ENCODE results near the gene MED9. TPM values are rescaled to one million over a fixed set of nuclear protein-coding genes. Genes with fewer than 3 reads are reported as not detected.
"Not testable (repeated sequence)": the region's sequence is repeated elsewhere in the genome, so short reads cannot be mapped to it uniquely, and the experiment has no call there.

MED9 gene
- total RNA-seq, 2 donors from 2014 or later, result 18.4 to 20.5 TPM

DNA sequence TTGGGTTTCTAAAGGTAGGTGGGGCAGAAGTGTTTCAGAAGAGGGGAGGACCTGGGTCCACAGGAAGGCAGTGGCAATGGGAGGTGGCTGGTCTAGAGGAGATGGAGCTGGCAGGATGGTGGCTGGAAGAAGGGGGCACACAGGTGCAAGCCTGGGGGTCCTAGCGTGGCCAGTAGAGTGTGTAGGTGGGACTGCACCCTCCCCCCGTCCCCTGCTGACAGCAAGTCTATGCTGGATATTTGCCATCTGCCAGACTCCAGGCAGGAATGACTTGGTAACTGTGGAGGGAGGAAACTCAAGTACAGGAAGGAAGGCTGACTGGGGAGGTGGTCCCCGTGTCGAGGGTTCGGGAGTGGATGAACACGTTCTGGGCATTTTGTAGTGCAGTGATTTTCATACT lies 8.6 kb downstream of the MED9 start:
- Mint-ChIP-seq H3K27me3 (ENCODE audit: insufficient read depth) (no peaks in the 10 kb centered on the region), H3K27ac (no peak overlapping the region), H3K4me1 (no peaks in the 10 kb centered on the region), H3K36me3 (ENCODE audit: low read depth) (peaks cover 62% of the 10 kb centered on the region), H3K4me3 (no peak overlapping the region), H3K9me3 (peaks cover 7% of the 10 kb centered on the region)
- peaks cover 45% of the 10 kb centered on the region for H3K36me3 ChIP-seq (ENCODE audit: control insufficient read depth, insufficient read depth, low read length)
- H3K4me1 ChIP-seq (ENCODE audit: control insufficient read depth, insufficient read depth, low read length), result no peaks in the 10 kb centered on the region
- WGBS, 2 experiments (ENCODE audit: insufficient coverage in 1 of 2, insufficient read length in 1 of 2), result 94 to 98% methylated on average over 5 to 6 of the region's 6 CpGs
- H3K9ac ChIP-seq (ENCODE audit: extremely low read depth, low read length, poor library complexity, severe bottlenecking), result no peak overlapping the region
- H3K4me3 ChIP-seq (ENCODE audit: low read length), result no peak overlapping the region
- H3K27me3 ChIP-seq (ENCODE audit: control insufficient read depth, insufficient read depth, low read length, poor library complexity, severe bottlenecking), result no peaks in the 10 kb centered on the region
- no peak for DNase-seq
- TF ChIP-seq, protein P1, sequence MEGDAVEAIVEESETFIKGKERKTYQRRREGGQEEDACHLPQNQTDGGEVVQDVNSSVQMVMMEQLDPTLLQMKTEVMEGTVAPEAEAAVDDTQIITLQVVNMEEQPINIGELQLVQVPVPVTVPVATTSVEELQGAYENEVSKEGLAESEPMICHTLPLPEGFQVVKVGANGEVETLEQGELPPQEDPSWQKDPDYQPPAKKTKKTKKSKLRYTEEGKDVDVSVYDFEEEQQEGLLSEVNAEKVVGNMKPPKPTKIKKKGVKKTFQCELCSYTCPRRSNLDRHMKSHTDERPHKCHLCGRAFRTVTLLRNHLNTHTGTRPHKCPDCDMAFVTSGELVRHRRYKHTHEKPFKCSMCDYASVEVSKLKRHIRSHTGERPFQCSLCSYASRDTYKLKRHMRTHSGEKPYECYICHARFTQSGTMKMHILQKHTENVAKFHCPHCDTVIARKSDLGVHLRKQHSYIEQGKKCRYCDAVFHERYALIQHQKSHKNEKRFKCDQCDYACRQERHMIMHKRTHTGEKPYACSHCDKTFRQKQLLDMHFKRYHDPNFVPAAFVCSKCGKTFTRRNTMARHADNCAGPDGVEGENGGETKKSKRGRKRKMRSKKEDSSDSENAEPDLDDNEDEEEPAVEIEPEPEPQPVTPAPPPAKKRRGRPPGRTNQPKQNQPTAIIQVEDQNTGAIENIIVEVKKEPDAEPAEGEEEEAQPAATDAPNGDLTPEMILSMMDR (conservative IDR thresholded peaks at IDR 0.05), result no peak
- H3K27ac ChIP-seq (ENCODE audit: low read depth, low read length), result no peak overlapping the region
- peaks cover 6% of the 10 kb centered on the region for H3K9me3 ChIP-seq (ENCODE audit: control insufficient read depth, low read length)

- H3K4me1 ChIP-seq (ENCODE audit: control insufficient read depth, insufficient read depth, low read length); H3K4me1 Mint-ChIP-seq; H3K4me3 ChIP-seq (ENCODE audit: low read length); H3K27me3 Mint-ChIP-seq (ENCODE audit: insufficient read depth); H3K9me3 ChIP-seq (ENCODE audit: control insufficient read depth, low read length); H3K27ac Mint-ChIP-seq; DNase-seq; H3K4me3 Mint-ChIP-seq; H3K27me3 ChIP-seq (ENCODE audit: control insufficient read depth, insufficient read depth, low read length, poor library complexity, severe bottlenecking); H3K27ac ChIP-seq (ENCODE audit: low read depth, low read length); H3K9me3 Mint-ChIP-seq; H3K9ac ChIP-seq (ENCODE audit: extremely low read depth, low read length, poor library complexity, severe bottlenecking): not testable (repeated sequence)
- 95 to 97% methylated on average over 11 to 22 of the region's 23 CpGs for WGBS, 2 experiments (ENCODE audit: insufficient coverage in 1 of 2, insufficient read length in 1 of 2)
- peaks cover 64% of the 10 kb centered on the region for H3K36me3 Mint-ChIP-seq (ENCODE audit: low read depth)
- H3K36me3 ChIP-seq (ENCODE audit: control insufficient read depth, insufficient read depth, low read length), result peaks cover 39% of the 10 kb centered on the region
These were observed 9.6 kb downstream of the MED9 start for GRCh38 chr17:17486416-17486815.

GRCh38 chr17:17487998-17488397 lies 11.2 kb downstream of the MED9 start:
- 100% methylated on average over 1 of the region's 2 CpGs for WGBS, 2 experiments (ENCODE audit: insufficient coverage in 1 of 2, insufficient read length in 1 of 2)
- TF ChIP-seq, protein P1 (conservative IDR thresholded peaks at IDR 0.05), result no peak

GRCh38 chr17:17491031-17491471 lies 14.3 kb downstream of the MED9 start:
- H3K27ac Mint-ChIP-seq, result no peak overlapping the region
- peaks cover 57% of the 10 kb centered on the region for H3K36me3 Mint-ChIP-seq (ENCODE audit: low read depth)
- Histone ChIP-seq H3K9me3 (ENCODE audit: control insufficient read depth, low read length) (no peaks in the 10 kb centered on the region), H3K4me3 (ENCODE audit: low read length) (no peak overlapping the region), H3K36me3 (ENCODE audit: control insufficient read depth, insufficient read depth, low read length) (peaks cover 29% of the 10 kb centered on the region), H3K9ac (ENCODE audit: extremely low read depth, low read length, poor library complexity, severe bottlenecking) (no peak overlapping the region), H3K27me3 (ENCODE audit: control insufficient read depth, insufficient read depth, low read length, poor library complexity, severe bottlenecking) (peaks cover 18% of the 10 kb centered on the region), H3K4me1 (ENCODE audit: control insufficient read depth, insufficient read depth, low read length) (no peaks in the 10 kb centered on the region), H3K27ac (ENCODE audit: low read depth, low read length) (no peak overlapping the region)
- H3K4me1 Mint-ChIP-seq, result peaks cover 32% of the 10 kb centered on the region
- WGBS, 2 experiments (ENCODE audit: insufficient coverage in 1 of 2, insufficient read length in 1 of 2), result 89% methylated on average over 10 of the region's 10 CpGs
- H3K4me3 Mint-ChIP-seq, result no peak overlapping the region
- H3K9me3 Mint-ChIP-seq, result no peaks in the 10 kb centered on the region
- DNase-seq, result no peak
- TF ChIP-seq, protein P1 (conservative IDR thresholded peaks at IDR 0.05), result no peak
- H3K27me3 Mint-ChIP-seq (ENCODE audit: insufficient read depth), result peaks cover 20% of the 10 kb centered on the region

More at GRCh38 chr17:17487998-17488397, 11.2 kb downstream of the MED9 start:
- H3K4me1 ChIP-seq (ENCODE audit: control insufficient read depth, insufficient read depth, low read length), result no peaks in the 10 kb centered on the region
- H3K27me3 Mint-ChIP-seq (ENCODE audit: insufficient read depth), result no peaks in the 10 kb centered on the region
- H3K4me3 ChIP-seq (ENCODE audit: low read length), result no peak overlapping the region
- peaks cover 6% of the 10 kb centered on the region for H3K9me3 ChIP-seq (ENCODE audit: control insufficient read depth, low read length)
- peaks cover 48% of the 10 kb centered on the region for H3K36me3 ChIP-seq (ENCODE audit: control insufficient read depth, insufficient read depth, low read length)
- H3K27ac Mint-ChIP-seq, result no peak overlapping the region
- peaks cover 68% of the 10 kb centered on the region for H3K36me3 Mint-ChIP-seq (ENCODE audit: low read depth)
- H3K27me3 ChIP-seq (ENCODE audit: control insufficient read depth, insufficient read depth, low read length, poor library complexity, severe bottlenecking), result no peaks in the 10 kb centered on the region
- H3K4me1 Mint-ChIP-seq, result peaks cover 14% of the 10 kb centered on the region
- no peak overlapping the region for H3K4me3 Mint-ChIP-seq
- H3K9me3 Mint-ChIP-seq, result peaks cover 7% of the 10 kb centered on the region
- no peak overlapping the region for H3K27ac ChIP-seq (ENCODE audit: low read depth, low read length)
- no peak overlapping the region for H3K9ac ChIP-seq (ENCODE audit: extremely low read depth, low read length, poor library complexity, severe bottlenecking)
- no peak for DNase-seq
